HG03025 (cell line): Measurements from ENCODE around the gene SYT2.

Experiments used
- ATAC-seq: cut with Tn5 transposase; IDR thresholded peaks from one replicate; pipeline ENCODE4 v1.9.1; 2021; ENCODE audit warnings: mild to moderate bottlenecking, moderate library complexity; ENCODE audit not compliant: unreplicated experiment, low FRiP score

SYT2 gene

GRCh38 chr1:202706851-202707250, 3.4 kb downstream of the SYT2 start:
- no peak for ATAC-seq

- no peak for ATAC-seq
Observed at GRCh38 chr1:202704601-202705000, 5.7 kb downstream of the SYT2 start.

GRCh38 chr1:202703191-202703590, 7.1 kb downstream of the SYT2 start:
- ATAC-seq: no peak

GRCh38 chr1:202702088-202702487, 8.2 kb downstream of the SYT2 start:
- no peak for ATAC-seq

GRCh38 chr1:202701200-202701599, 9.1 kb downstream of the SYT2 start:
- ATAC-seq: no peak

- ATAC-seq: no peak
Observed at GRCh38 chr1:202700061-202700460, 10.2 kb downstream of the SYT2 start.

GRCh38 chr1:202698276-202698675, 12.0 kb downstream of the SYT2 start:
- no peak for ATAC-seq

- ATAC-seq: no peak
Observed at GRCh38 chr1:202697038-202697437, 13.2 kb downstream of the SYT2 start.

GRCh38 chr1:202694314-202694713, 15.9 kb downstream of the SYT2 start:
- ATAC-seq: no peak

- ATAC-seq: no peak
Observed at GRCh38 chr1:202692959-202693555, 17.2 kb downstream of the SYT2 start.

GRCh38 chr1:202691816-202692215, 18.4 kb downstream of the SYT2 start:
- ATAC-seq: no peak

GRCh38 chr1:202689493-202690342, 20.5 kb downstream of the SYT2 start:
- ATAC-seq: no peak

- no peak for ATAC-seq
Observed at GRCh38 chr1:202689082-202689481, 21.2 kb downstream of the SYT2 start.

- ATAC-seq: no peak
Observed at GRCh38 chr1:202688401-202688800, 21.9 kb downstream of the SYT2 start.

GRCh38 chr1:202687798-202688197, 22.5 kb downstream of the SYT2 start:
- no peak for ATAC-seq

GRCh38 chr1:202687370-202687769, 22.9 kb downstream of the SYT2 start:
- no peak for ATAC-seq

- no peak for ATAC-seq
Observed at GRCh38 chr1:202685641-202686040, 24.6 kb downstream of the SYT2 start.

- no peak for ATAC-seq
Observed at GRCh38 chr1:202684716-202685115, 25.5 kb downstream of the SYT2 start.

- no peak for ATAC-seq
Observed at GRCh38 chr1:202683029-202683428, 27.2 kb downstream of the SYT2 start.

GRCh38 chr1:202682477-202682876, 27.8 kb downstream of the SYT2 start:
- ATAC-seq: no peak

GRCh38 chr1:202681736-202682420, 28.4 kb downstream of the SYT2 start:
- ATAC-seq: no peak
